GF-D8 (cell line): ENCODE results near the gene UBXN2A.

Experiments used
- DNase-seq: peaks from one replicate; lab custom pipeline; 2025; lab: John Stamatoyannopoulos, UW

Gene UBXN2A

GRCh38 chr2:23939987-23940717 is at the start of gene UBXN2A:
UBXN2A (plus strand) TSS chr2:23940463; CDS start chr2:23958315, 17,852 bp downstream.
- DNase-seq = peak; percentile 27

GRCh38 chr2:23900133-23900532 is 40.1 kb upstream of the UBXN2A start:
- DNase-seq = no peak

GRCh38 chr2:23900541-23901322 is 39.5 kb upstream of the UBXN2A start:
- no peak for DNase-seq

GRCh38 chr2:23901966-23902846 is 38.1 kb upstream of the UBXN2A start:
- peak; percentile 48 for DNase-seq

- no peak for DNase-seq
Measured at GRCh38 chr2:23903034-23903433, 37.2 kb upstream of the UBXN2A start.

GRCh38 chr2:23904215-23904614 is 36.0 kb upstream of the UBXN2A start:
- no peak for DNase-seq

GRCh38 chr2:23904692-23905091 is 35.6 kb upstream of the UBXN2A start:
- no peak for DNase-seq

- DNase-seq = peak; percentile 19
Measured at GRCh38 chr2:23905155-23905554, 35.1 kb upstream of the UBXN2A start.

GRCh38 chr2:23912054-23912453 is 28.2 kb upstream of the UBXN2A start:
- DNase-seq = no peak

- no peak for DNase-seq
Measured at GRCh38 chr2:23915327-23915726, 24.9 kb upstream of the UBXN2A start.

GRCh38 chr2:23916727-23917405 is 23.4 kb upstream of the UBXN2A start:
- DNase-seq = peak; percentile 17

GRCh38 chr2:23918837-23919489 is 21.3 kb upstream of the UBXN2A start:
- DNase-seq = no peak

- no peak for DNase-seq
Measured at GRCh38 chr2:23924589-23925359, 15.5 kb upstream of the UBXN2A start.

- DNase-seq = peak; percentile 62
Measured at GRCh38 chr2:23925702-23926289, 14.5 kb upstream of the UBXN2A start.

GRCh38 chr2:23926290-23926749 is 13.9 kb upstream of the UBXN2A start:
- no peak for DNase-seq

- DNase-seq = peak; percentile 77
Measured at GRCh38 chr2:23926750-23927571, 13.3 kb upstream of the UBXN2A start, which contains the start of gene ATAD2B. ATAD2B (minus strand) TSS chr2:23927123; CDS start chr2:23926770, 353 bp downstream.

- DNase-seq = no peak
Measured at GRCh38 chr2:23934259-23934658, 6.0 kb upstream of the UBXN2A start.

GRCh38 chr2:23940718-23941620 is 706 bp downstream of the UBXN2A start:
- DNase-seq = no peak
